ENCODE data around the gene RAE1. TPM values are rescaled to one million over a fixed set of nuclear protein-coding genes. Genes with fewer than 3 reads are reported as not detected.

Gene RAE1
- total RNA-seq, 1 experiment from 2014 or later: 64.1 TPM

GRCh38 chr20:57383447-57384347, 32.6 kb downstream of the RAE1 start:
- no peak for DNase-seq
- H3K9me3 Mint-ChIP-seq (ENCODE audit: low read depth, unreplicated experiment): no peaks in the 10 kb centered on the region
- no peak overlapping the region for H3K27ac Mint-ChIP-seq (ENCODE audit: unreplicated experiment)
- H3K36me3 Mint-ChIP-seq (ENCODE audit: insufficient read depth, unreplicated experiment): peaks cover 21% of the 10 kb centered on the region
- intact Hi-C loops (cut with micrococcal nuclease; ENCODE audit: unreplicated experiment): loop anchor here (2.0 to 10.0 kb wide), 2 partner anchors 35 to 211 kb away; no protein-coding TSS in a partner anchor
- no peaks in the 10 kb centered on the region for H3K4me1 Mint-ChIP-seq (ENCODE audit: low read depth, unreplicated experiment)
- H3K4me3 Mint-ChIP-seq (ENCODE audit: low read depth, unreplicated experiment): no peak overlapping the region
- H3K27me3 Mint-ChIP-seq (ENCODE audit: unreplicated experiment): no peaks in the 10 kb centered on the region
- TF ChIP-seq, protein P1, sequence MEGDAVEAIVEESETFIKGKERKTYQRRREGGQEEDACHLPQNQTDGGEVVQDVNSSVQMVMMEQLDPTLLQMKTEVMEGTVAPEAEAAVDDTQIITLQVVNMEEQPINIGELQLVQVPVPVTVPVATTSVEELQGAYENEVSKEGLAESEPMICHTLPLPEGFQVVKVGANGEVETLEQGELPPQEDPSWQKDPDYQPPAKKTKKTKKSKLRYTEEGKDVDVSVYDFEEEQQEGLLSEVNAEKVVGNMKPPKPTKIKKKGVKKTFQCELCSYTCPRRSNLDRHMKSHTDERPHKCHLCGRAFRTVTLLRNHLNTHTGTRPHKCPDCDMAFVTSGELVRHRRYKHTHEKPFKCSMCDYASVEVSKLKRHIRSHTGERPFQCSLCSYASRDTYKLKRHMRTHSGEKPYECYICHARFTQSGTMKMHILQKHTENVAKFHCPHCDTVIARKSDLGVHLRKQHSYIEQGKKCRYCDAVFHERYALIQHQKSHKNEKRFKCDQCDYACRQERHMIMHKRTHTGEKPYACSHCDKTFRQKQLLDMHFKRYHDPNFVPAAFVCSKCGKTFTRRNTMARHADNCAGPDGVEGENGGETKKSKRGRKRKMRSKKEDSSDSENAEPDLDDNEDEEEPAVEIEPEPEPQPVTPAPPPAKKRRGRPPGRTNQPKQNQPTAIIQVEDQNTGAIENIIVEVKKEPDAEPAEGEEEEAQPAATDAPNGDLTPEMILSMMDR (IDR thresholded peaks at IDR 0.05; ENCODE audit: unreplicated experiment): no peak
- CTCF ChIA-PET: interaction anchor here (0.5 to 0.6 kb wide), 2 partner anchors 10 to 115 kb away, joined by 3 read pairs; no protein-coding TSS in a partner anchor
- no TSS peak for BruUV-seq (replicated peaks)

DNA sequence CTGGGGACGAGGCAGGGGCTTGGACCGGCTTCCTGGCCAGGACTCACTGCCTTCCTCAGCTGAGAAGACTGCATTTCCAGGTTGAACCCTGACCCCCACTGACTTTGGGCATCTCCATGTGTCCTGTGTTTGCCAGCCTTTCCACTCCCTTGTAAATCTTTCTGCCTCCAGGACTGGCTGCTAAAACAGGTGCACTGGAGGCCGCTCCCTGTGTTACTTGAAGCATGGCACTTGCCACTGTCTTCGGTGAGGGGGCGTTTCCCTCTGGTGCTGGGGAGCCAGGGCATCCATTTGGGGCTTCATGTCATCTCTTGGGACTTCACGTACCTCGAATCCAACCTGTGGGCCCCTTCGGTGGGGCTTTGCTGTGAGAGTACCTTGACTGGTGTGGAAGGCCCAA, 33.4 kb downstream of the RAE1 start:
- H3K9me3 Mint-ChIP-seq (ENCODE audit: low read depth, unreplicated experiment): no peaks in the 10 kb centered on the region
- BruUV-seq (replicated peaks): no TSS peak
- no peak for DNase-seq
- no peaks in the 10 kb centered on the region for H3K4me1 Mint-ChIP-seq (ENCODE audit: low read depth, unreplicated experiment)
- intact Hi-C loops (cut with micrococcal nuclease; ENCODE audit: unreplicated experiment): loop anchor here (10.0 kb wide), 1 partner anchor 210 kb away; no protein-coding TSS in a partner anchor
- CTCF ChIA-PET: no interaction called here
- H3K36me3 Mint-ChIP-seq (ENCODE audit: insufficient read depth, unreplicated experiment): peaks cover 25% of the 10 kb centered on the region
- H3K4me3 Mint-ChIP-seq (ENCODE audit: low read depth, unreplicated experiment): no peak overlapping the region
- no peak overlapping the region for H3K27ac Mint-ChIP-seq (ENCODE audit: unreplicated experiment)
- TF ChIP-seq, protein P1 (IDR thresholded peaks at IDR 0.05; ENCODE audit: unreplicated experiment): no peak
- no peaks in the 10 kb centered on the region for H3K27me3 Mint-ChIP-seq (ENCODE audit: unreplicated experiment)

GRCh38 chr20:57384953-57385761, 34.1 kb downstream of the RAE1 start:
- Mint-ChIP-seq H3K9me3 (ENCODE audit: low read depth, unreplicated experiment) (no peaks in the 10 kb centered on the region), H3K27me3 (ENCODE audit: unreplicated experiment) (no peaks in the 10 kb centered on the region), H3K36me3 (ENCODE audit: insufficient read depth, unreplicated experiment) (peaks cover 26% of the 10 kb centered on the region), H3K4me1 (ENCODE audit: low read depth, unreplicated experiment) (no peaks in the 10 kb centered on the region), H3K4me3 (ENCODE audit: low read depth, unreplicated experiment) (no peak overlapping the region), H3K27ac (ENCODE audit: unreplicated experiment) (no peak overlapping the region)
- TF ChIP-seq, protein P1 (IDR thresholded peaks at IDR 0.05; ENCODE audit: unreplicated experiment): no peak
- no TSS peak for BruUV-seq (replicated peaks)
- CTCF ChIA-PET: no interaction called here
- no peak for DNase-seq
- intact Hi-C loops (cut with micrococcal nuclease; ENCODE audit: unreplicated experiment): loop anchor here (5.0 to 10.0 kb wide), 2 partner anchors 52 to 210 kb away; no protein-coding TSS in a partner anchor

GRCh38 chr20:57385940-57386339, 34.9 kb downstream of the RAE1 start:
- intact Hi-C loops (cut with micrococcal nuclease; ENCODE audit: unreplicated experiment): loop anchor here (5.0 to 10.0 kb wide), 2 partner anchors 51 to 209 kb away; no protein-coding TSS in a partner anchor
- H3K36me3 Mint-ChIP-seq (ENCODE audit: insufficient read depth, unreplicated experiment): peaks cover 30% of the 10 kb centered on the region
- H3K4me3 Mint-ChIP-seq (ENCODE audit: low read depth, unreplicated experiment): no peak overlapping the region
- no peaks in the 10 kb centered on the region for H3K27me3 Mint-ChIP-seq (ENCODE audit: unreplicated experiment)
- DNase-seq: no peak
- no peaks in the 10 kb centered on the region for H3K9me3 Mint-ChIP-seq (ENCODE audit: low read depth, unreplicated experiment)
- CTCF ChIA-PET: no interaction called here
- no peak overlapping the region for H3K27ac Mint-ChIP-seq (ENCODE audit: unreplicated experiment)
- H3K4me1 Mint-ChIP-seq (ENCODE audit: low read depth, unreplicated experiment): no peaks in the 10 kb centered on the region
- TF ChIP-seq, protein P1 (IDR thresholded peaks at IDR 0.05; ENCODE audit: unreplicated experiment): no peak
- BruUV-seq (replicated peaks): no TSS peak
